Activated effector memory CD4-positive, alpha-beta T cell treated with anti-CD3 and anti-CD28 coated beads, Interleukin-2, amount 50 U/mL, for 16 hours (primary cell): ENCODE data around the gene GFOD1.

Source experiments
- DNase-seq: peaks from one replicate; pipeline ENCODE4 v3.0.0-alpha.2; 2020

Gene GFOD1

GRCh38 chr6:13484827-13485226 is 2.6 kb downstream of the GFOD1 start:
- no peak for DNase-seq

GRCh38 chr6:13484138-13484708 is 3.2 kb downstream of the GFOD1 start:
- DNase-seq = no peak

GRCh38 chr6:13480631-13481501 is 6.5 kb downstream of the GFOD1 start:
- DNase-seq = no peak

- no peak for DNase-seq
Observed at GRCh38 chr6:13479971-13480434, 7.4 kb downstream of the GFOD1 start.

- DNase-seq = no peak
Observed at GRCh38 chr6:13479206-13479800, 8.1 kb downstream of the GFOD1 start.

- DNase-seq = no peak
Observed at GRCh38 chr6:13478525-13478966, 8.9 kb downstream of the GFOD1 start.

DNA sequence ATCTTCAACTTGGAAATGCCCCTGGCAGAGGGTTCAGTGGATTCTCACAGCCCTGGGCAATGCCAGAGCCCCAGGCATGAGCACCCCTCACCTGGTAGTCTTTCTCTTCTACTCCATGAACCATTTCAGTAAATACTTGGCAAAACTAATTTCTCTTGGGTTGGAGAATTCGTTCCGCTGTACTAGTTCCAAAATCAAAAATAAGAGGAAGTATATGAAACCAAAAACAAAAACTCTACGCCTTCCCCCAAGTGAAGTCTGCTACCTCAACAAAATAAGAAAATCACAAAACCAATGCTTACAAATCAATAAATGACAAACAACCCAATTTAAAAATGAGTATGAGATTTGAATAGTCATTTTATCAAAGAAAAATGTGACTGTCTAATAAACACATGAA is 12.6 kb downstream of the GFOD1 start:
- DNase-seq = no peak

- DNase-seq = no peak
Observed at GRCh38 chr6:13474360-13474759, 13.0 kb downstream of the GFOD1 start.

- DNase-seq = no peak
Observed at GRCh38 chr6:13473768-13474165, 13.6 kb downstream of the GFOD1 start.

- no peak for DNase-seq
Observed at GRCh38 chr6:13472976-13473767, 14.2 kb downstream of the GFOD1 start.

GRCh38 chr6:13472099-13472498 is 15.3 kb downstream of the GFOD1 start:
- no peak for DNase-seq

GRCh38 chr6:13471184-13471583 is 16.2 kb downstream of the GFOD1 start:
- DNase-seq = no peak

- DNase-seq = no peak
Observed at GRCh38 chr6:13470238-13471140, 16.9 kb downstream of the GFOD1 start.

DNA sequence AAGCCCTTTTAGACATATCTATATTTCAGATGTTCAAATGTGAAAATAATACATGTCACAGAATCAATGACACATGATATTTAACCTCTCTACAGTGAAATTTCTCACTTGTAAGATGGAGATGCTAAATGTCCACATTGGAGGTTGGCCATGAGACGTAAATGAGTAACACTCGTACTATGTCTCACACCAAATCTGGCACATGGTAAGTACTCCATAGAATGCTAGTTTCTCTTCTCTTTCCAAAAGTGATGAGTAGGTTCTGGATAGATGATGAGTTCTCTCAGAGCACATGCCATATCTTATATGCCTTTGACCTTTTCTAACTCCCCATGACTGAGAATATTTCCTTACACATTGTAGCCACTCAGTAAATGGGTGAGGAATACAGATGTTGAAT is 17.7 kb downstream of the GFOD1 start:
- DNase-seq = no peak

DNA sequence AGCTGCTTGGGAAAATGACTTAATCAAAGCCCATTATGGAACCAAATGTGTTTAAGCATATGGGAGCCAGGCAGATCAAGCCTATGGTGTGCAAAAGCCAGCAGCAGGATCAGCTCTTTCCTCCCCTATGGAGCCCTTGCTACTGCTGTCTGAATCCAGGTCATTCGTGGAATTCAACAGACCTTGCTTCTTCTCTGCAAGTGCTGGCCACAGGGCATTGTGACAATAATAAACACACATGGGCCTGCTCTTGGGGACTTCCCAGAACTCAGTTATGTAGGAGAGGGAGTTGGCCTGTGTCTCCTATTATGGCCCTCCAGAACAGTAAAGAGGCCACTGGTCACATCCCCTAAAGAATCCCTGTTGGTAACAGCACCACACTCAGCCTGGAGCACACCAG is 18.6 kb downstream of the GFOD1 start:
- no peak for DNase-seq

- DNase-seq = no peak
Observed at GRCh38 chr6:13467216-13467600, 20.2 kb downstream of the GFOD1 start.

DNA sequence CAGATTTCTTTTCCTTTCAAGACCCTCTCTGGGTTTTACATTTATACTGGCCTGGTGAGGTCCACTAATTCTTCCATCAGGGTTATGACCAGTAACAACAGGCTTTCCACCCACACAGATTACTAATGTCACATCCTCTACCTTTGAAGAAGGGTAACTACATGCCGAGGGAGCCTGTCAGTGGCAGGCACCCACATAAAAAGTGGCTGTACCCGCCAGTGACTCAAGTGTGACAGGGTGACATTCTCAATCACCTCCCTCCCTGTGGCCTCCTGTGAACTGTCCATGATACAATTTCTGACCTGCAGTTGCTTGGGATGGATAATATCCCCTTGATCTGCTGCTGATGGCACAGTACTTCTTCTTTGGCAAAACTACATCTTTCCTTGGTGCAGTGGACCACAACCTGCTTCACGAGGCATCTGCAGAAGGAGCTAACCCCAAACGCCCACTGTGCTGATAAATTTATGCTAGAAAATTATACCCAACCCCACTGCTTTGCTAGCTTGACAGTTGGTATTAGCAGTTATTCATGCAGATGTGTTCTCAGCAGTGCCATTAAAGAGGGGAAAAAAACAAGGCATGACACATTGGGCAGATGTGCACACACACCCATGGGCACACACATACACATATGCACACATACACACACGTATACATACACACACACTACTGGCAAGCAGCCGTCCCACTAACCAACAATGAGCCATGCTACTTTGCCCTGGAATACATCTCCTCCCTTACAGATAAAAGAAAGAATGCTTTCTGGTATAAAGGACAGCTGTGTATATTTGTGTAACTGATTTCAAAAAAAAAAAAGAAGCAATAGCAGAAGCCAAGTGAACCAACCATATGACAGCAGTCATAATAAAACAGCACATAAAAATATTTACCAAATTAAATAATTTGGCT is 20.8 kb downstream of the GFOD1 start:
- peak; percentile 67 for DNase-seq

- DNase-seq = no peak
Observed at GRCh38 chr6:13465734-13466133, 21.7 kb downstream of the GFOD1 start.

DNA sequence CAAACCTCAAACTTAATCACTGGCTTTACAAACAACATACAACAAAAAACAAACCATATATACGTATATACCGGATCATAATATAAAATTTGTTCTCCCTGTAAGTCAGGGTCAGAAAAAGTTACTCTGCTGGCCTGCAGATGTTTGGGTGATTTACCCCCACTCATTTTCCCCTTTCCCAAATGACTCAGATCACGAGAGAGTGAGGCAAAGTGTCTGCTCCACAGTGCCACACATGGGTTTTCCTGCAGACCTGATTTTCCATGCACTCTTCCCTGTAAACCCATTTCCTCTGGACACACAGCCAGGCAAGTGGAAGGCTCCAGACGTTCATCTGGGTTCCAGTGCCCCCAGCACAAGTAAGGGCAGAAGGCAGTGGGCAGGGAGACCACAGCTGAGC is 23.5 kb downstream of the GFOD1 start:
- no peak for DNase-seq

DNA sequence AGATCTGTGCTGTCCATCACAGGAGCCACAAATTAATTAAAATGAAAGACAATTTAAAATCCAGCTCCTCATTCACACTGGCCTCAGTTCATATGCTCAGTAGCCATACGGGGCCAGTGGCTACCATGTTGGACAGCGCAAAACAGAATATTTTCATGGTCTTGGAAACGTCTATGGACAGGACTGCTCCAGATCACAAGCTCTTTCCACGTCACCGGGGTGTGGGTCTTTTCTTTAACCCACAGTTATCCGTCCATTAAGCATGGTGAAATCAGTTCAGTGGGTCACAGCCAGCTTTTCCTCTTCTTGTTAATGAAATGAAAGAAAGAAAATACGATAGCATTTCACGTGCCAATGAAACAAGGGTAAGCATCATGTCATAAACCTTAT is 24.1 kb downstream of the GFOD1 start:
- DNase-seq = no peak
